ENCODE measurements around the gene CYSRT1.
"Not testable (repeated sequence)": the region's sequence is repeated elsewhere in the genome, so short reads cannot be mapped to it uniquely, and the experiment has no call there.

Gene CYSRT1

GRCh38 chr9:137235424-137236237, 10.7 kb downstream of the CYSRT1 start:
- FAIRE-seq (no peak), DNase-seq (ENCODE audit: insufficient read length, low spot score) (no peak)

GRCh38 chr9:137236238-137236935, 11.4 kb downstream of the CYSRT1 start:
- FAIRE-seq (peak; percentile 64), DNase-seq (ENCODE audit: insufficient read length, low spot score) (peak; percentile 100)

GRCh38 chr9:137236936-137237421, 12.0 kb downstream of the CYSRT1 start:
- DNase-seq (ENCODE audit: insufficient read length, low spot score) (no peak), FAIRE-seq (no peak)

DNA sequence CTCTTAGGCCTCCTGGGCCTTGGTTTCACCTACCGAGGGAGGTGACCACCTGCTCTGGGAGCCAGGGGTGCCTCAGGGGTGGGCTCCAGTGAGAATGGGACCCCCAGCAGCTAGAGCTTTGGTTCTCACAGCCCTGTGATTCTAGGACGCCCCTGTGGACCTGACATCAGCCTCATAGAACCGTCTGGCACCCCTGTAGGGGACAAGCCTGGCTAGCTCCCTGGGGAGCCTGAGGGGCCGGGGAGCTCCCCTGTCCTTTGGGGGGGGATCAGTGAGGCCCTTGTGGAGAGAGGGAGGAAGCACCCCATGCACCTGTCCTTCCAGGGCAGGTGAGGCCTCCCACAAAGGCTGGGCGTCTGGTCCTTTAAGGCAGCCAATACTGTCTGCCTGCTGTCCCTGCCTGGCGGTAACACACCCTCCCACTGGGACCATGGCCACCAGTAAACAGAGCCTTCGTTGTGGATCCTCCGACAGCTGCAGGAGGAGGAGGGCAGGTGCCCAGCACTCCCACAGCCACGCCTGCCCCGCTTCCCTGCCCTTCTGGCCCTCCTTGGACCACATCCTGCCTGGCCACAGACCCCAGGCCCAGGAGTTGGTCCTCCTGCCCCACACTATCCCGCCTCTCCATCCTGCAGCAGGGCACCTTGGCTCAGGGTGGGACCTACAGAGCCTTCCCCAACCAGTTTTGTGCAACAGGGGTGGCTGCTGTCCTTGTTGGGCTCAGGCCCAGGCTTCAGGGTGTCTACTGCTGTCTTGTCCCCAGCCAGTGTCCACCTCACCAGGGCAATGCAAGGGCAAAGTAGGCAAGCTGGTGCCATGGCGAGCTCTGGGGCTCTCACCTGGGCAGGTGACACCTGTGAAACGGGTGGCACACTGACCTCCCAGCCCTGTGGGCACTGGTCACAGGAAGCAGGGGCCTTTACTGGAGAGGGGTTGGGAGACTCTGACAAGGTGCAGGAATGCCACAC, 13.1 kb downstream of the CYSRT1 start:
- FAIRE-seq = no peak
- DNase-seq (ENCODE audit: insufficient read length, low spot score) = no peak

GRCh38 chr9:137239541-137240200, 14.7 kb downstream of the CYSRT1 start:
- not testable (repeated sequence) for DNase-seq (ENCODE audit: insufficient read length, low spot score); FAIRE-seq

DNA sequence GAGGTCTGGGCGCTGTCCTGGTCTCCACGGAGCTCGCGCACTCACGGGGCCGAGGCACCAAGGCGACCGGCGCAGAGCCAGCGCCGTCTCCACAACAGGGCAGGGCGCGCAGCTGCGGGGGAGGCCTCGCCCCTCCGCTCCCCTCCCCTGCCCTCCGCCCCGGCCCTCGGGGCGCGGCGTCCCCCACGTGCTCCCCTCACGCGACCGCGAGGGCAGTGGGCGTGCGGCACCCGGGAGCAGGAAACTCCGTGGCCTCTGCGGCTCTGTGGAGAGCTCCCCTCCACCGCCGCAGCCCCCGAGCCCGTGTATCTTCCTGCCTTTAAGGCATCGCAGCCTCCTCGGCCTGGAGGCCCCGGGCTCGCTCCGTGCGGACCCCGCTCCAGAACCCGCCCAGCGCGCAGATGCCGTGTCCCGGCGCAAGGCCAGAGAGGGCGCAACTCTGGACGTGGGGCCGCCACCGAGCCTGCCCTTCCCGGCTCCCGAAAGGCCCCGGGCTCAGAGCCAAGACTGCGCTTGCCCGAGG, 15.4 kb downstream of the CYSRT1 start:
- DNase-seq (ENCODE audit: insufficient read length, low spot score) (no peak), FAIRE-seq (peak; percentile 68)

DNA sequence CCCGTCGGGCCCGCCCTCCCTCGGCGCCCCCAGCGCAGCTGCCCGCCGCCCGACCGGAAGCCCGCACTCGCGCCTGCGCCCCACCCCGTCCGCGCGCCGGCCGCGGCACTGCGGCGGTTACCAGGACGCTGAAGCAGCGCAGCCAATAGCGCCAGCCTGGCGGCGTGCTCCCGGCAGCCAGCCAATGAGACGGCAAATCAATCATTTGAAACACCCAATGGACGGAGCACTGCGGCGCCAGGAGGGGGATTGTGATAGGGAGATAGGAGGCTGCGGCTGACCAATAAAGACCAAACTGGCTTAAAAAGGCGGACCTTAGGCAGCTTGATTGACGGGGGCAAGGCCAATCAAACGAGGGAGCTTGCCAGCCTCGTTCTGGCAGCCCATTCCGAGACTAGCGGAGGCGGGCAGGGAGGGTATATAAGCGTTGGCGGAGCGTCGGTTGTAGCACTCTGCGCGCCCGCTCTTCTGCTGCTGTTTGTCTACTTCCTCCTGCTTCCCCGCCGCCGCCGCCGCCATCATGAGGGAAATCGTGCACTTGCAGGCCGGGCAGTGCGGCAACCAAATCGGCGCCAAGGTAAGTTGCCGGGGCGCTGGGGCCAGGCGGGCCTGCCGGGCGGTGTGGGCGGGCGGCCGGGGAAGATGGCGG, 16.0 kb downstream of the CYSRT1 start, which contains the start of gene TUBB4B:
TUBB4B (plus strand) TSS at position 447 of the 649 bp plus-strand sequence; CDS start at position 521, 74 bp downstream.
- DNase-seq (ENCODE audit: insufficient read length, low spot score) (peak; percentile 100), FAIRE-seq (peak; percentile 100)

DNA sequence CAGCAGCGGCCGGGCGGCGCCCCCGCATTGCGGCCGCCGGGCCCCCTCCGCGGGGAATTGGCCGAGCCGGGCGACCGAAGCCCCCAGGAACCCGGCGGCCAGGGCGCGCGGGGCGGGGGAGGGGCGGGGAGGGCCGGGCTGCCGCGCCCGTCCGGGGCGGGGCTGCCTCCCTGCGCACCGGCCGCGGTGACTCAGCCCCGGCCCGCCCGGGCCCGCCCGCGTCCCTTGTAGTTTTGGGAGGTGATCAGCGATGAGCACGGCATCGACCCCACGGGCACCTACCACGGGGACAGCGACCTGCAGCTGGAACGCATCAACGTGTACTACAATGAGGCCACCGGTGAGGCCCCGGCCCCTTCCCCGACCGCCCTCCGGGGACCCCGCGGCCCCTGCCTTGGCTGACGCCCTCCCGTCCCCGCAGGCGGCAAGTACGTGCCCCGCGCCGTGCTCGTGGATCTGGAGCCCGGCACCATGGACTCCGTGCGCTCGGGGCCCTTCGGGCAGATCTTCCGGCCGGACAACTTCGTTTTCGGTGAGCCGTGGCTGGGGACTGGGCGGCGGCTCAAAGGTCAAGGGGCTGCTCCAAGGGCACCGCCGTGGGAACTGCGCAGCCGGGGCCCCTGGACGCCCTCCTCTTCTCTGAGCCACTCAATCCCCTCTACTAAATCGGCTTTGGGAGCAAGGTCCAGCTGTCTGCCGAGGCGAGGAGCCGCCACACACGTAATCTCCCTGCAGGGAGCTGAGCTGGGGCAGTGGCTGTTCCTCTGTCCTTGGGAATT, 16.7 kb downstream of the CYSRT1 start:
- DNase-seq (ENCODE audit: insufficient read length, low spot score) (no peak), FAIRE-seq (no peak)

DNA sequence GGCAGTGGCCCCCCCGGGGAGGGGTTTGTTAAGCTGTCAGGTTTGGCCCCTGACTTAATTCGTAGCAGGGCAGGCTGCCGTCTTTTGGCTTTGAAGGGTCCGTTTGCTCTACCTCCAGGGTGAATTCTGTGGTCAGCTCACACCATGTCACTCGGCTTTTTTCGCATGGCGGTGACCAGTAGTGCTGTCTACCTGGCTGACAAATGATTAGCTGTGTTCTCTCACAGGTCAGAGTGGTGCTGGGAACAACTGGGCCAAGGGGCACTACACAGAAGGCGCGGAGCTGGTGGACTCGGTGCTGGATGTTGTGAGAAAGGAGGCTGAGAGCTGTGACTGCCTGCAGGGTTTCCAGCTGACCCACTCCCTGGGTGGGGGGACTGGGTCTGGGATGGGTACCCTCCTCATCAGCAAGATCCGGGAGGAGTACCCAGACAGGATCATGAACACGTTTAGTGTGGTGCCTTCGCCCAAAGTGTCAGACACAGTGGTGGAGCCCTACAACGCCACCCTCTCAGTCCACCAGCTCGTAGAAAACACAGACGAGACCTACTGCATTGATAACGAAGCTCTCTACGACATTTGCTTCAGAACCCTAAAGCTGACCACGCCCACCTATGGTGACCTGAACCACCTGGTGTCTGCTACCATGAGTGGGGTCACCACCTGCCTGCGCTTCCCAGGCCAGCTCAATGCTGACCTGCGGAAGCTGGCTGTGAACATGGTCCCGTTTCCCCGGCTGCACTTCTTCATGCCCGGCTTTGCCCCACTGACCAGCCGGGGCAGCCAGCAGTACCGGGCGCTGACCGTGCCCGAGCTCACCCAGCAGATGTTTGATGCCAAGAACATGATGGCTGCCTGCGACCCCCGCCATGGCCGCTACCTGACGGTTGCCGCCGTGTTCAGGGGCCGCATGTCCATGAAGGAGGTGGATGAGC, 17.6 kb downstream of the CYSRT1 start:
- DNase-seq (ENCODE audit: insufficient read length, low spot score) (no peak), FAIRE-seq (peak; percentile 8)

DNA sequence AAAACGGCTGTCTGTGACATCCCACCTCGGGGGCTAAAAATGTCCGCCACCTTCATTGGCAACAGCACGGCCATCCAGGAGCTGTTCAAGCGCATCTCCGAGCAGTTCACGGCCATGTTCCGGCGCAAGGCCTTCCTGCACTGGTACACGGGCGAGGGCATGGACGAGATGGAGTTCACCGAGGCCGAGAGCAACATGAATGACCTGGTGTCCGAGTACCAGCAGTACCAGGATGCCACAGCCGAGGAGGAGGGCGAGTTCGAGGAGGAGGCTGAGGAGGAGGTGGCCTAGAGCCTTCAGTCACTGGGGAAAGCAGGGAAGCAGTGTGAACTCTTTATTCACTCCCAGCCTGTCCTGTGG, 18.3 kb downstream of the CYSRT1 start:
- FAIRE-seq; DNase-seq (ENCODE audit: insufficient read length, low spot score): not testable (repeated sequence)

GRCh38 chr9:137243626-137244485, 18.9 kb downstream of the CYSRT1 start:
- DNase-seq (ENCODE audit: insufficient read length, low spot score) = no peak

GRCh38 chr9:137244486-137245449, 19.8 kb downstream of the CYSRT1 start:
- FAIRE-seq = no peak
- DNase-seq (ENCODE audit: insufficient read length, low spot score) = no peak

More at GRCh38 chr9:137243626-137244485, 18.9 kb downstream of the CYSRT1 start:
- no peak for FAIRE-seq

- DNase-seq (ENCODE audit: insufficient read length, low spot score) (no peak), FAIRE-seq (no peak)
These were observed 20.8 kb downstream of the CYSRT1 start for GRCh38 chr9:137245450-137246421.

Measured in GM19239 (cell line).